ENCODE data around the gene TRAPPC8.

Gene TRAPPC8

DNA sequence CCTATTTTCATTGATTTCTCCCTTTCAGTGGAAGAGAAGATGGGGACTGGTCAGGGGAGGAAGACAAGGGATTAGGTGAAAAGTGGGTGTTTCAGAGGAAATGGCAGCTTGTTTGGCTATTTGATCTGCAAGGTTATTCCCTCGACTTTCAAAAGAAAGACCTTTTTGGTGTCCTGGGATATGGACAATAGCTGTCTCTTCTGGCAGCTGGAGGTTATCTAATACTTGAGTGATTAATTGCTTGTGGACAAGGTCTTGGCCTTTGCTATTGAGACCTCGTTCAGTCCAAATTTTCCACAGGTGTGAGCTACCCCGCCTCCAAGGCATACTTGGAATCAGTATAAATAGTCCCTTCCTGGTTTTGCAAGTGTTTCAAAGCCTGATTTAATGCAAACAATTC is 33.3 kb upstream of the TRAPPC8 start:
- H3K18ac ChIP-seq (ENCODE audit: low read length), result no peak overlapping the region
- H3K27me3 ChIP-seq (ENCODE audit: control insufficient read depth in 3 of 3, insufficient read depth in 3 of 3, low read depth in 1 of 3, low read length in 3 of 3), result no peaks in the 10 kb centered on the region
- no peak overlapping the region for H2AK5ac ChIP-seq (ENCODE audit: low read depth, low read length)
- H3K14ac ChIP-seq (ENCODE audit: low read length), result no peak overlapping the region
- H4K91ac ChIP-seq (ENCODE audit: low read depth, low read length, poor library complexity), result no peak overlapping the region
- H3K36me3 ChIP-seq (replicated peaks in 1 of 2; ENCODE audit: control insufficient read depth in 2 of 2, insufficient read depth in 2 of 2, low read length in 2 of 2), result no peaks in the 10 kb centered on the region
- H3K4ac ChIP-seq (ENCODE audit: low read length), result no peak overlapping the region
- no peaks in the 10 kb centered on the region for H3K79me1 ChIP-seq (ENCODE audit: low read depth, low read length)
- no peak overlapping the region for H2BK120ac ChIP-seq (ENCODE audit: low read depth, low read length)
- no peak overlapping the region for H3K4me2 ChIP-seq (ENCODE audit: insufficient read depth, low read length, poor library complexity, severe bottlenecking)
- H2BK12ac ChIP-seq (ENCODE audit: low read length), result no peak overlapping the region
- DNase-seq (ENCODE audit: low spot score), result no peak
- WGBS, 2 donors (ENCODE audit: extremely low coverage in 2 of 2, insufficient read length in 2 of 2, insufficient replicate concordance in 1 of 2), result no CpG with 5 or more reads among the region's 3 CpGs
- no peak overlapping the region for H4K8ac ChIP-seq (ENCODE audit: low read depth, low read length)
- H3K9ac ChIP-seq (ENCODE audit: low read depth, low read length, poor library complexity), result no peak overlapping the region
- H3K23ac ChIP-seq (ENCODE audit: low read depth, low read length, poor library complexity), result no peak overlapping the region
- no peaks in the 10 kb centered on the region for H3K4me1 ChIP-seq (ENCODE audit: control insufficient read depth in 2 of 2, insufficient read depth in 1 of 2, low read depth in 1 of 2, low read length in 2 of 2)
- peaks cover 4 to 8% of the 10 kb centered on the region in 2 donors for H3K9me3 ChIP-seq (replicated peaks in 1 of 2; ENCODE audit: control insufficient read depth in 2 of 2, insufficient read depth in 1 of 2, low read depth in 1 of 2, low read length in 2 of 2)
- H2AFZ ChIP-seq (ENCODE audit: low read length), result no peak overlapping the region
- H3K27ac ChIP-seq (replicated peaks; ENCODE audit: low read length), result no peak overlapping the region
- H3K4me3 ChIP-seq (ENCODE audit: low read length in 2 of 2), result no peak overlapping the region
- no peak overlapping the region for H2BK5ac ChIP-seq (ENCODE audit: low read length)
- no peak overlapping the region for H2BK15ac ChIP-seq (ENCODE audit: low read length)

DNA sequence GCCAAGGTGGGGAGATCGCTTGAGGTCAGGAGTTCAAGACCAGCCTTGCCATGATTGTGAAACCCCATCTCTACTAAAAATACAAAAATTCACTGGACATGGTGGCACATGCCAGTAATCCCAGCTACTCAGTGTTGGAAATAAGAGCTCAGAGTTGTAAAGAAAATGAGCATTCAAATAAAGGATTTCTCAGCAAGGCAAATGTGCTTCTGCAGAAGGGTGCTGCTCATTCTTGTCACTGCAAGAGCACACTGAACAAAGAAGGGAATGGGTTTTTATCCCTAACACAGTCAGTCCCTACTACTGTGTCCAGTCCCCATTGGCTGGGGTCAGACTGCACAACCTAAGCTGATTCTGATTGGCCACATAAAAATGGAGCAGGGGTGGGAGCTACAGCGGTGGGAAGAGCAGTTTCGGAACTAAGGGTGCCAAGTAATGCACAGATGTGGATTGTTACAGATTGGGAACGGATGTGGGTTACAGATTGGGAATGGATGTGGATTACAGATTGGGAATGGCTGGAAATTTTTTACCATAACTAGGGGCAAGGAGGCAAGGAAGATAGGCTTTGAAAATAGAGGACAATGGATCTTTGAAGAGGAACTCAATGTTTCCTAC is 31.1 kb upstream of the TRAPPC8 start:
- Histone ChIP-seq H2BK5ac (ENCODE audit: low read length) (no peak overlapping the region), H3K18ac (ENCODE audit: low read length) (no peak overlapping the region), H3K4me1 (ENCODE audit: control insufficient read depth in 2 of 2, insufficient read depth in 1 of 2, low read depth in 1 of 2, low read length in 2 of 2) (no peaks in the 10 kb centered on the region), H3K23ac (ENCODE audit: low read depth, low read length, poor library complexity) (no peak overlapping the region), H2AFZ (ENCODE audit: low read length) (no peak overlapping the region), H3K4me2 (ENCODE audit: insufficient read depth, low read length, poor library complexity, severe bottlenecking) (no peak overlapping the region), H2BK120ac (ENCODE audit: low read depth, low read length) (no peak overlapping the region), H3K9me3 (replicated peaks in 1 of 2; ENCODE audit: control insufficient read depth in 2 of 2, insufficient read depth in 1 of 2, low read depth in 1 of 2, low read length in 2 of 2) (peaks cover 3 to 8% of the 10 kb centered on the region in 2 donors), H3K4me3 (ENCODE audit: low read length in 2 of 2) (no peak overlapping the region), H3K9ac (ENCODE audit: low read depth, low read length, poor library complexity) (no peak overlapping the region), H3K79me1 (ENCODE audit: low read depth, low read length) (no peaks in the 10 kb centered on the region), H3K27me3 (ENCODE audit: control insufficient read depth in 3 of 3, insufficient read depth in 3 of 3, low read depth in 1 of 3, low read length in 3 of 3) (no peaks in the 10 kb centered on the region), H3K14ac (ENCODE audit: low read length) (no peak overlapping the region), H3K4ac (ENCODE audit: low read length) (no peak overlapping the region), H2AK5ac (ENCODE audit: low read depth, low read length) (no peak overlapping the region), H4K91ac (ENCODE audit: low read depth, low read length, poor library complexity) (no peak overlapping the region), H3K27ac (replicated peaks; ENCODE audit: low read length) (no peak overlapping the region), H3K36me3 (replicated peaks in 1 of 2; ENCODE audit: control insufficient read depth in 2 of 2, insufficient read depth in 2 of 2, low read length in 2 of 2) (no peaks in the 10 kb centered on the region), H4K8ac (ENCODE audit: low read depth, low read length) (no peak overlapping the region), H2BK12ac (ENCODE audit: low read length) (no peak overlapping the region), H2BK15ac (ENCODE audit: low read length) (no peak overlapping the region)
- no CpG with 5 or more reads among the region's 4 CpGs for WGBS, 2 donors (ENCODE audit: extremely low coverage in 2 of 2, insufficient read length in 2 of 2, insufficient replicate concordance in 1 of 2)
- DNase-seq (ENCODE audit: low spot score), result no peak

- Histone ChIP-seq H3K27ac (replicated peaks; ENCODE audit: low read length) (no peak overlapping the region), H3K18ac (ENCODE audit: low read length) (no peak overlapping the region), H3K23ac (ENCODE audit: low read depth, low read length, poor library complexity) (no peak overlapping the region), H3K27me3 (ENCODE audit: control insufficient read depth in 3 of 3, insufficient read depth in 3 of 3, low read depth in 1 of 3, low read length in 3 of 3) (no peaks in the 10 kb centered on the region), H3K4ac (ENCODE audit: low read length) (no peak overlapping the region), H3K36me3 (replicated peaks in 1 of 2; ENCODE audit: control insufficient read depth in 2 of 2, insufficient read depth in 2 of 2, low read length in 2 of 2) (no peaks in the 10 kb centered on the region), H2BK120ac (ENCODE audit: low read depth, low read length) (no peak overlapping the region), H3K9me3 (replicated peaks in 1 of 2; ENCODE audit: control insufficient read depth in 2 of 2, insufficient read depth in 1 of 2, low read depth in 1 of 2, low read length in 2 of 2) (peaks cover 0 to 2% of the 10 kb centered on the region in 2 donors), H3K4me1 (ENCODE audit: control insufficient read depth in 2 of 2, insufficient read depth in 1 of 2, low read depth in 1 of 2, low read length in 2 of 2) (no peaks in the 10 kb centered on the region), H2BK12ac (ENCODE audit: low read length) (no peak overlapping the region), H4K8ac (ENCODE audit: low read depth, low read length) (no peak overlapping the region), H3K9ac (ENCODE audit: low read depth, low read length, poor library complexity) (no peak overlapping the region), H3K4me2 (ENCODE audit: insufficient read depth, low read length, poor library complexity, severe bottlenecking) (no peak overlapping the region), H2BK5ac (ENCODE audit: low read length) (no peak overlapping the region), H4K91ac (ENCODE audit: low read depth, low read length, poor library complexity) (no peak overlapping the region), H3K14ac (ENCODE audit: low read length) (no peak overlapping the region), H2AFZ (ENCODE audit: low read length) (no peak overlapping the region), H3K4me3 (ENCODE audit: low read length in 2 of 2) (no peak overlapping the region), H2BK15ac (ENCODE audit: low read length) (no peak overlapping the region), H2AK5ac (ENCODE audit: low read depth, low read length) (no peak overlapping the region), H3K79me1 (ENCODE audit: low read depth, low read length) (no peaks in the 10 kb centered on the region)
- DNase-seq (ENCODE audit: low spot score), result no peak
- WGBS, 2 donors (ENCODE audit: extremely low coverage in 2 of 2, insufficient read length in 2 of 2, insufficient replicate concordance in 1 of 2), result no CpG with 5 or more reads among the region's 3 CpGs
Observed at GRCh38 chr18:31970617-31971016, 27.7 kb upstream of the TRAPPC8 start.

GRCh38 chr18:31965316-31965970 is 22.5 kb upstream of the TRAPPC8 start:
- no CpG with 5 or more reads among the region's 5 CpGs for WGBS, 2 donors (ENCODE audit: extremely low coverage in 2 of 2, insufficient read length in 2 of 2, insufficient replicate concordance in 1 of 2)
- DNase-seq (ENCODE audit: low spot score), result no peak

More at GRCh38 chr18:31965316-31965970, 22.5 kb upstream of the TRAPPC8 start:
- Histone ChIP-seq H3K4me3 (ENCODE audit: low read length in 2 of 2) (no peak overlapping the region), H3K23ac (ENCODE audit: low read depth, low read length, poor library complexity) (no peak overlapping the region), H3K18ac (ENCODE audit: low read length) (no peak overlapping the region), H2BK120ac (ENCODE audit: low read depth, low read length) (no peak overlapping the region), H3K27me3 (ENCODE audit: control insufficient read depth in 3 of 3, insufficient read depth in 3 of 3, low read depth in 1 of 3, low read length in 3 of 3) (no peaks in the 10 kb centered on the region), H2BK12ac (ENCODE audit: low read length) (no peak overlapping the region), H3K27ac (replicated peaks; ENCODE audit: low read length) (no peak overlapping the region), H3K36me3 (replicated peaks in 1 of 2; ENCODE audit: control insufficient read depth in 2 of 2, insufficient read depth in 2 of 2, low read length in 2 of 2) (no peaks in the 10 kb centered on the region), H2BK15ac (ENCODE audit: low read length) (no peak overlapping the region), H3K79me1 (ENCODE audit: low read depth, low read length) (no peaks in the 10 kb centered on the region), H3K14ac (ENCODE audit: low read length) (no peak overlapping the region), H3K4ac (ENCODE audit: low read length) (no peak overlapping the region), H3K9me3 (replicated peaks in 1 of 2; ENCODE audit: control insufficient read depth in 2 of 2, insufficient read depth in 1 of 2, low read depth in 1 of 2, low read length in 2 of 2) (no peaks in the 10 kb centered on the region), H3K4me2 (ENCODE audit: insufficient read depth, low read length, poor library complexity, severe bottlenecking) (no peak overlapping the region), H3K4me1 (ENCODE audit: control insufficient read depth in 2 of 2, insufficient read depth in 1 of 2, low read depth in 1 of 2, low read length in 2 of 2) (no peaks in the 10 kb centered on the region), H4K8ac (ENCODE audit: low read depth, low read length) (no peak overlapping the region), H3K9ac (ENCODE audit: low read depth, low read length, poor library complexity) (no peak overlapping the region), H2BK5ac (ENCODE audit: low read length) (no peak overlapping the region), H2AK5ac (ENCODE audit: low read depth, low read length) (no peak overlapping the region), H4K91ac (ENCODE audit: low read depth, low read length, poor library complexity) (no peak overlapping the region), H2AFZ (ENCODE audit: low read length) (no peak overlapping the region)

Data from neuronal stem cell (in vitro differentiated cells).